A549 treated with RU486 at 1 μM for 4 hours (cell line): ENCODE measurements around the gene OR52L1. TPM values are rescaled to one million over a fixed set of nuclear protein-coding genes. Genes with fewer than 3 reads are reported as not detected.

ENCODE experiments used
- total RNA-seq: library from RNA; stranded (reverse); fragments of 200-300 nt; extraction: Qiagen RNA extraction; gene quantifications from 5 replicates; pipeline ENCODE4 v1.2.3, GENCODE V29; 2022; ENCODE audit warnings: low read depth

The OR52L1 gene
- total RNA-seq = not detected in 5 replicates

DNA sequence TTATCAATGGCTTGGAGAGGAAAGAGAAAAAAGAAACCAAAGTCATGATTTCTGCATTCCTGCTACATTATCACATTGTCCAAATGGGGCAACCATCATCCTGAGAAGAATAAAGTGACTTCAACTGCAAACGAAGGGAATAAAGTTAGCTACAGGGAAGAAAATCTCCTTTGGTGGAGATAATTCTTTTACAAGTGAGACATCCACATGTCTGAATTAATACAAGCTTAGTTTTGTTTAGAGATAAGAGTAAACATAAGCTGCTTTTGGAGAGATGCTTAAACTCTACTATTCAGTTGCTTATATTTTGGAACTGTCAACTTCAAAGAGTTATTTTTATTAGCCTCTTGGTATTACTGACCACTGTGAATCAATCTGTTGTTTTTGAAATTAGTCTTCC, at the start of gene OR52L1:
TSS of gene OR52L1 (minus strand) at position 101 of the 400 bp plus-strand sequence. CDS start at position 46, 55 bp downstream.

GRCh38 chr11:6030708-6031405, 44.1 kb upstream of the OR52L1 start, which contains the start of gene OR56A1:
TSS of gene OR56A1 (minus strand) at chr11:6030758. CDS start at chr11:6027692, 3,066 bp downstream.

DNA sequence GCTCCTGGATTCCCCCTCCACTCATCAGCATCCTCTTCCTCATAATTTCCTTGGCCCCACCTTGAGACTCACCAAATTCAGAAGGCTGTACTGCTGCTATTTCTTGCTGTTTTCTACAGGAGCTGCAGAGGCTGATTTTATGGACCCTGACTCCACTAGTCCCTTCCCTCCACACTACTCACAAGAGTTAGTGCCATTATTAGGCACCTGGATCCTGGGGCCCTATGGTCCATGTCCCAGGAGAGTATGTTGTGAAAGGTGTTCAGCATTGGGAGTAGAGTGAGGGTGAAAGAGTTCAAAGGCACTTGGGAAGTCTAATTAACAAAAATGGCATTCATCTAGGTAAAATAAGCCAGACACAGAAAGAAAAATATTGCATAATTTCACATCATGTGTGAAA, 20.1 kb upstream of the OR52L1 start, which contains the start of gene OR56A4:
TSS of gene OR56A4 (minus strand) at position 101 of the 400 bp plus-strand sequence. CDS start 3,954 bp downstream, outside the sequence.

DNA sequence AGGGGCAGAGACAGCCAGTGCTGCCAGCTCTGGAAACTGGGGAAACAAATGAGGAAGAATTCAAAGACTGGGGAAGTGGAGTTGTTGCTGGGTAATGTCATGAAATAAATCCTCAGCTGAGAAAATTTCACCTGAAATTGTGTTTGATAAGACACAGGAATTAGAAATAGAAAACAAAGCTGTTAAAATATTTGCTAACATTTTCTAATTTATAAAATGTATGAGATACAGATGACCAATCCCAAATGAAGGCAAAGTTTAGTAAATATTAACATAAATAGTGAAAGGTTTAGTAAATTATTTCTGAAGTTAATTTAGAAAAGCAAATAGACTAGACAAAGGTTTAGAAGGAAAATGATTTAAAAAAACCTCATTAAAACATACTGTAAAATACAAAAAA, 18.4 kb downstream of the OR52L1 start, which contains the start of gene OR56A5:
TSS of gene OR56A5 (minus strand) at position 101 of the 400 bp plus-strand sequence. CDS start at position 101, 0 bp downstream.

GRCh38 chr11:5941951-5942350, 44.8 kb downstream of the OR52L1 start, which contains the start of gene OR56A3:
TSS of gene OR56A3 (plus strand) at chr11:5942251. CDS start at chr11:5947347, 5,096 bp downstream.

Other genes with a start within 250 kb of the OR52L1 start
- not detected in 5 replicates for gene OR52N4, start 232.7 kb downstream of the OR52L1 start, total RNA-seq
- gene OR52N5, start 203.6 kb downstream of the OR52L1 start, total RNA-seq = not detected in 5 replicates
- gene OR52N1, start 195.7 kb downstream of the OR52L1 start, total RNA-seq = not detected in 5 replicates
- gene OR52N2, start 178.1 kb downstream of the OR52L1 start, total RNA-seq = not detected in 5 replicates
- not detected in 5 replicates for gene OR52E6, start 145.1 kb downstream of the OR52L1 start, total RNA-seq
- not detected in 5 replicates for gene OR52E8, start 129.3 kb downstream of the OR52L1 start, total RNA-seq
- not detected in 5 replicates for gene OR52E4, start 106.4 kb downstream of the OR52L1 start, total RNA-seq
- not detected in 5 replicates for gene OR52E5, start 93.8 kb downstream of the OR52L1 start, total RNA-seq
- not detected in 5 replicates for gene OR56A3, start 44.7 kb downstream of the OR52L1 start, total RNA-seq
- not detected in 5 replicates for gene OR56A5, start 18.5 kb downstream of the OR52L1 start, total RNA-seq
- gene OR56A4, start 20.0 kb upstream of the OR52L1 start, total RNA-seq = not detected in 5 replicates
- not detected in 5 replicates for gene OR56A1, start 43.8 kb upstream of the OR52L1 start, total RNA-seq
- not detected in 5 replicates for gene OR56B4, start 120.7 kb upstream of the OR52L1 start, total RNA-seq
- gene OR52B2, start 183.3 kb upstream of the OR52L1 start, total RNA-seq = not detected in 5 replicates
- gene OR52W1, start 212.2 kb upstream of the OR52L1 start, total RNA-seq = not detected in 5 replicates
- not detected in 5 replicates for gene C11orf42, start 218.6 kb upstream of the OR52L1 start, total RNA-seq
- 14.7 to 17.7 TPM (median 16.1 TPM) in 5 replicates for gene FHIP1B, start 247.7 kb upstream of the OR52L1 start, total RNA-seq